H1 (cell line): ENCODE results near the gene SGCE.

Experiments used
- EP300 ChIP-seq, 2 experiments: IDR thresholded peaks; 1 replicate in 1 of 2; 2 replicates in 1 of 2; pipeline ENCODE4 v1.6.1; 2011 to 2012; ENCODE audit warnings: low read depth in 2 of 2, low read length in 2 of 2, mild to moderate bottlenecking in 2 of 2, borderline replicate concordance in 1 of 2, inconsistent platforms in 1 of 2, moderate library complexity in 1 of 2
- MAX ChIP-seq: IDR thresholded peaks from 2 replicates; pipeline ENCODE4 v1.6.1; 2012; ENCODE audit warnings: inconsistent platforms
- NRF1 ChIP-seq: IDR thresholded peaks from 2 replicates; pipeline ENCODE4 v1.6.1; 2011; ENCODE audit warnings: mild to moderate bottlenecking, low read depth, low read length, improper control_type of control experiment
- POLR2A ChIP-seq, 2 experiments: IDR thresholded peaks; 1 replicate in 1 of 2; 2 replicates in 1 of 2; pipeline ENCODE4 v1.6.1; 2011; ENCODE audit warnings: low read depth in 2 of 2, low read length in 2 of 2, mild to moderate bottlenecking in 2 of 2; ENCODE audit errors: control extremely low read depth in 1 of 2
- POLR2AphosphoS5 ChIP-seq: IDR thresholded peaks from 2 replicates; pipeline ENCODE4 v1.6.1; 2011; ENCODE audit warnings: low read depth, low read length
- RNF2 ChIP-seq: fragments of 200-900, 300-1000 bp; sonication (generic); IDR thresholded peaks from 2 replicates; pipeline ENCODE4 v1.7.1; 2016; ENCODE audit warnings: borderline replicate concordance, low read depth, mild to moderate bottlenecking, antibody characterized with exemption, low read length; ENCODE audit not compliant: poor library complexity, severe bottlenecking; ENCODE audit errors: missing control alignments
- TEAD4 ChIP-seq: IDR thresholded peaks from 2 replicates; pipeline ENCODE4 v1.6.1; 2012; ENCODE audit warnings: low read depth, low read length, inconsistent platforms, mixed read lengths
- ZNF274 ChIP-seq: IDR thresholded peaks from 2 replicates; pipeline ENCODE4 v1.7.0; 2012; ENCODE audit warnings: low read length, borderline replicate concordance; ENCODE audit errors: extremely low read depth
- TF ChIP-seq, protein P1 (sequence below), 3 experiments: IDR thresholded peaks; 1 replicate in 2 of 3; 2 replicates in 1 of 3; pipeline versions ENCODE4 v1.5.1 to v1.6.1; 2011; ENCODE audit warnings: low read length in 3 of 3, mild to moderate bottlenecking in 3 of 3, inconsistent platforms in 2 of 3, low read depth in 1 of 3, moderate library complexity in 1 of 3; ENCODE audit not compliant: insufficient read depth in 1 of 3; ENCODE audit errors: control extremely low read depth in 1 of 3

DNA sequence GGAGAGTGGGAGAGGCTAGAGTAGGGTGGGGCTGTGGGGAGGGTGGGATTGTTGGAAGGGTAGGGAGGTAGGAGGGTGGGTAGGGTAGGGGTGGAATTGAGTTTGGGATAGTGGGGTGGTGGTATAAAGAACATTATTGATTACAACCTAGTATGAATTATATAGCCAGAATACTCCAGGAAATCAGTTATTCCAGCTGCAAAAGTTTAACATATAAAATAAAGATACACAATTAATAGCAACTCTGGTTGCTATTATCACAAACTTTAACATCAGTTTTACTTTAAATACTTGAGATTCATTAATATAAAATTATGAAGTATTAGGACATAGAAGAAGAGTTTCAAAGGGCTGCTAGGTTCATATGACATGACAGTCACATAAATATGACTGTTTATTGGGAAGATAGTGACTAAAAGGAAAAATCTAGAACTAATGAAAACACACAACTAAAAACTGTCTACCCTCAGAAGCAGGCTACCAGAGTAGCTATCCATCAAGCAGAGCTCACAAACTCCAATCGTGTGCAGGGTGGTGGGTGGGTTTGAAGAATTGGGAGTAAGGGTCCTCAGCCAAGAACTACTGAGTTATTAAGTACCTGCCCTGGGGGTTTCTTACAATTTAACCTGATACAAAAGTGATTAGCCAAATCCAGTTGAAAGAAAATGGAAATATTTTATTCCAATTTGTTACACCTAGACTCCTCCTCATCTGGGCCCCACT lies 14.0 kb upstream of the SGCE start:
- TF ChIP-seq EP300 (IDR thresholded peaks at IDR 0.05; ENCODE audit: borderline replicate concordance in 1 of 2, low read depth in 2 of 2, low read length in 2 of 2) = no peak
- TF ChIP-seq POLR2AphosphoS5 = no peak
- TF ChIP-seq MAX = no peak
- no peak for TF ChIP-seq POLR2A (IDR thresholded peaks at IDR 0.05; ENCODE audit: control extremely low read depth in 1 of 2, low read depth in 2 of 2, low read length in 2 of 2)
- TF ChIP-seq NRF1 = no peak
- TF ChIP-seq, protein P1, sequence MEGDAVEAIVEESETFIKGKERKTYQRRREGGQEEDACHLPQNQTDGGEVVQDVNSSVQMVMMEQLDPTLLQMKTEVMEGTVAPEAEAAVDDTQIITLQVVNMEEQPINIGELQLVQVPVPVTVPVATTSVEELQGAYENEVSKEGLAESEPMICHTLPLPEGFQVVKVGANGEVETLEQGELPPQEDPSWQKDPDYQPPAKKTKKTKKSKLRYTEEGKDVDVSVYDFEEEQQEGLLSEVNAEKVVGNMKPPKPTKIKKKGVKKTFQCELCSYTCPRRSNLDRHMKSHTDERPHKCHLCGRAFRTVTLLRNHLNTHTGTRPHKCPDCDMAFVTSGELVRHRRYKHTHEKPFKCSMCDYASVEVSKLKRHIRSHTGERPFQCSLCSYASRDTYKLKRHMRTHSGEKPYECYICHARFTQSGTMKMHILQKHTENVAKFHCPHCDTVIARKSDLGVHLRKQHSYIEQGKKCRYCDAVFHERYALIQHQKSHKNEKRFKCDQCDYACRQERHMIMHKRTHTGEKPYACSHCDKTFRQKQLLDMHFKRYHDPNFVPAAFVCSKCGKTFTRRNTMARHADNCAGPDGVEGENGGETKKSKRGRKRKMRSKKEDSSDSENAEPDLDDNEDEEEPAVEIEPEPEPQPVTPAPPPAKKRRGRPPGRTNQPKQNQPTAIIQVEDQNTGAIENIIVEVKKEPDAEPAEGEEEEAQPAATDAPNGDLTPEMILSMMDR (IDR thresholded peaks at IDR 0.05; ENCODE audit: control extremely low read depth in 1 of 3, insufficient read depth in 1 of 3, low read depth in 1 of 3, low read length in 3 of 3) = no peak
- no peak for TF ChIP-seq ZNF274
- TF ChIP-seq TEAD4 = no peak
- TF ChIP-seq RNF2 = no peak
